DMS 273 (cell line): ENCODE measurements around the gene WDR82.

Experiments used
- DNase-seq: peaks from one replicate; lab custom pipeline; 2025; ENCODE audit not compliant: unreplicated experiment; lab: John Stamatoyannopoulos, UW

WDR82 gene

GRCh38 chr3:52259448-52259847 lies 19.0 kb downstream of the WDR82 start:
- no peak for DNase-seq

GRCh38 chr3:52259035-52259434 lies 19.4 kb downstream of the WDR82 start:
- no peak for DNase-seq

- DNase-seq = no peak
These were observed 20.5 kb downstream of the WDR82 start for GRCh38 chr3:52257911-52258310.

GRCh38 chr3:52256622-52257021 lies 21.8 kb downstream of the WDR82 start:
- no peak for DNase-seq

GRCh38 chr3:52256159-52256558 lies 22.3 kb downstream of the WDR82 start:
- DNase-seq = no peak

- no peak for DNase-seq
These were observed 23.8 kb downstream of the WDR82 start for GRCh38 chr3:52254608-52255007.

GRCh38 chr3:52253314-52254304 lies 24.8 kb downstream of the WDR82 start:
- DNase-seq = no peak

GRCh38 chr3:52250122-52250521 lies 28.3 kb downstream of the WDR82 start:
- DNase-seq = no peak

GRCh38 chr3:52249683-52250082 lies 28.8 kb downstream of the WDR82 start:
- no peak for DNase-seq

GRCh38 chr3:52248816-52249547 lies 29.5 kb downstream of the WDR82 start:
- peak; percentile 47 for DNase-seq

GRCh38 chr3:52248165-52248541 lies 30.3 kb downstream of the WDR82 start:
- DNase-seq = no peak

- DNase-seq = no peak
These were observed 30.9 kb downstream of the WDR82 start for GRCh38 chr3:52247409-52248164.

- no peak for DNase-seq
These were observed 31.6 kb downstream of the WDR82 start for GRCh38 chr3:52246728-52247408.

GRCh38 chr3:52246264-52246620 lies 32.2 kb downstream of the WDR82 start:
- DNase-seq = no peak

- DNase-seq = peak; percentile 63
These were observed 32.9 kb downstream of the WDR82 start, which contains the start of gene PPM1M for GRCh38 chr3:52245322-52246263. TSS of gene PPM1M (plus strand) at chr3:52245759. CDS start at chr3:52245825, 66 bp downstream.

- DNase-seq = no peak
These were observed 34.4 kb downstream of the WDR82 start for GRCh38 chr3:52243791-52244628.

- no peak for DNase-seq
These were observed 36.4 kb downstream of the WDR82 start for GRCh38 chr3:52242039-52242438.

- no peak for DNase-seq
These were observed 37.5 kb downstream of the WDR82 start for GRCh38 chr3:52240886-52241370.
